PFSK-1 (cell line): ENCODE measurements around the gene SVOPL. TPM values are rescaled to one million over a fixed set of nuclear protein-coding genes. Genes with fewer than 3 reads are reported as not detected.

ENCODE experiments used
- FOXP2 ChIP-seq: optimal IDR thresholded peaks from 2 replicates; pipeline ENCODE3; 2011; ENCODE audit warnings: borderline replicate concordance, control low read depth, inconsistent platforms; ENCODE audit not compliant: insufficient read depth; ENCODE audit errors: extremely low read length, extremely low read depth
- POLR2AphosphoS5 ChIP-seq: IDR thresholded peaks from 2 replicates; pipeline ENCODE4 v1.6.1; 2012; ENCODE audit warnings: low read depth, mild to moderate bottlenecking, control low read depth, low read length, moderate library complexity
- SIN3A ChIP-seq: IDR thresholded peaks from 2 replicates; pipeline ENCODE4 v1.6.1; 2012; ENCODE audit warnings: mild to moderate bottlenecking, low read length, moderate library complexity, borderline replicate concordance; ENCODE audit not compliant: insufficient read depth
- TAF1 ChIP-seq: IDR thresholded peaks from 2 replicates; pipeline ENCODE4 v1.6.1; 2012; ENCODE audit warnings: low read length, control low read depth, borderline replicate concordance; ENCODE audit not compliant: insufficient read depth
- polyA plus RNA-seq: library from polyadenylated mRNA; unstranded; fragments of >200 nt; gene quantifications from one replicate; pipeline ENCODE4 v1.2.1, GENCODE V29; 2012; ENCODE audit warnings: low read depth, missing spikeins; ENCODE audit not compliant: insufficient read length
- TF ChIP-seq, protein P1 (sequence below), 2 experiments: IDR thresholded peaks; 2 replicates each; pipeline versions ENCODE4 v1.6.1 to v1.8.0; 2011 to 2012; ENCODE audit warnings: low read depth in 2 of 2, low read length in 2 of 2, control low read depth in 1 of 2, inconsistent platforms in 1 of 2, mild to moderate bottlenecking in 1 of 2, moderate library complexity in 1 of 2; ENCODE audit not compliant: insufficient read depth in 1 of 2

Gene SVOPL, protein sequence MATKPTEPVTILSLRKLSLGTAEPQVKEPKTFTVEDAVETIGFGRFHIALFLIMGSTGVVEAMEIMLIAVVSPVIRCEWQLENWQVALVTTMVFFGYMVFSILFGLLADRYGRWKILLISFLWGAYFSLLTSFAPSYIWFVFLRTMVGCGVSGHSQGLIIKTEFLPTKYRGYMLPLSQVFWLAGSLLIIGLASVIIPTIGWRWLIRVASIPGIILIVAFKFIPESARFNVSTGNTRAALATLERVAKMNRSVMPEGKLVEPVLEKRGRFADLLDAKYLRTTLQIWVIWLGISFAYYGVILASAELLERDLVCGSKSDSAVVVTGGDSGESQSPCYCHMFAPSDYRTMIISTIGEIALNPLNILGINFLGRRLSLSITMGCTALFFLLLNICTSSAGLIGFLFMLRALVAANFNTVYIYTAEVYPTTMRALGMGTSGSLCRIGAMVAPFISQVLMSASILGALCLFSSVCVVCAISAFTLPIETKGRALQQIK
- polyA plus RNA-seq: not detected

GRCh38 chr7:138700857-138701536 is at the start of gene SVOPL:
TSS of gene SVOPL (minus strand) at chr7:138701362. CDS start at chr7:138679045, 22,317 bp downstream.
- TF ChIP-seq SIN3A (no peak), FOXP2 (no peak), TAF1 (no peak), POLR2AphosphoS5 (no peak)
- TF ChIP-seq, protein P1, sequence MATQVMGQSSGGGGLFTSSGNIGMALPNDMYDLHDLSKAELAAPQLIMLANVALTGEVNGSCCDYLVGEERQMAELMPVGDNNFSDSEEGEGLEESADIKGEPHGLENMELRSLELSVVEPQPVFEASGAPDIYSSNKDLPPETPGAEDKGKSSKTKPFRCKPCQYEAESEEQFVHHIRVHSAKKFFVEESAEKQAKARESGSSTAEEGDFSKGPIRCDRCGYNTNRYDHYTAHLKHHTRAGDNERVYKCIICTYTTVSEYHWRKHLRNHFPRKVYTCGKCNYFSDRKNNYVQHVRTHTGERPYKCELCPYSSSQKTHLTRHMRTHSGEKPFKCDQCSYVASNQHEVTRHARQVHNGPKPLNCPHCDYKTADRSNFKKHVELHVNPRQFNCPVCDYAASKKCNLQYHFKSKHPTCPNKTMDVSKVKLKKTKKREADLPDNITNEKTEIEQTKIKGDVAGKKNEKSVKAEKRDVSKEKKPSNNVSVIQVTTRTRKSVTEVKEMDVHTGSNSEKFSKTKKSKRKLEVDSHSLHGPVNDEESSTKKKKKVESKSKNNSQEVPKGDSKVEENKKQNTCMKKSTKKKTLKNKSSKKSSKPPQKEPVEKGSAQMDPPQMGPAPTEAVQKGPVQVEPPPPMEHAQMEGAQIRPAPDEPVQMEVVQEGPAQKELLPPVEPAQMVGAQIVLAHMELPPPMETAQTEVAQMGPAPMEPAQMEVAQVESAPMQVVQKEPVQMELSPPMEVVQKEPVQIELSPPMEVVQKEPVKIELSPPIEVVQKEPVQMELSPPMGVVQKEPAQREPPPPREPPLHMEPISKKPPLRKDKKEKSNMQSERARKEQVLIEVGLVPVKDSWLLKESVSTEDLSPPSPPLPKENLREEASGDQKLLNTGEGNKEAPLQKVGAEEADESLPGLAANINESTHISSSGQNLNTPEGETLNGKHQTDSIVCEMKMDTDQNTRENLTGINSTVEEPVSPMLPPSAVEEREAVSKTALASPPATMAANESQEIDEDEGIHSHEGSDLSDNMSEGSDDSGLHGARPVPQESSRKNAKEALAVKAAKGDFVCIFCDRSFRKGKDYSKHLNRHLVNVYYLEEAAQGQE (IDR thresholded peaks at IDR 0.05; ENCODE audit: insufficient read depth in 1 of 2, low read depth in 2 of 2, low read length in 2 of 2): no peak

DNA sequence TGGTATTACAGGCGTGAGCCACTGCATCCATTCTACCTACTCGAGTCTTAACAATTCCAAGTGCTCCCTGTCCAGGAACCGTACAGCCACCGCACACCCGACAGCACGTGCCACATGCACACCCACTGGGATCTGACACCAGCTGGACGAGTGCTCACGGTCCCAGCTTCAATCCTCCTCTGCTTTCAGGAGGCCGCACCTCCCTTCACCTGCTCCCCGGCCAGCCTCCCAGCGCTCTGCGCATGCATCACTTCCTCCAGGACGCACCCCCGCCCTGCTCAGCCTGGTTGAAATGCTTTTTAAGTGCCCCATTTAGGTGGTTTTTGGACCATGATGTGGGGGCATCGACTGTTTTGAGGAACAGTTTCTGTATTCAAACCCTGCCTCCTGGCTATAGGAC is 49.3 kb upstream of the SVOPL start:
- TF ChIP-seq, protein P1 (IDR thresholded peaks at IDR 0.05; ENCODE audit: insufficient read depth in 1 of 2, low read depth in 2 of 2, low read length in 2 of 2): no peak
- TF ChIP-seq POLR2AphosphoS5: no peak
- TF ChIP-seq FOXP2: no peak
- TF ChIP-seq SIN3A: no peak
- no peak for TF ChIP-seq TAF1

DNA sequence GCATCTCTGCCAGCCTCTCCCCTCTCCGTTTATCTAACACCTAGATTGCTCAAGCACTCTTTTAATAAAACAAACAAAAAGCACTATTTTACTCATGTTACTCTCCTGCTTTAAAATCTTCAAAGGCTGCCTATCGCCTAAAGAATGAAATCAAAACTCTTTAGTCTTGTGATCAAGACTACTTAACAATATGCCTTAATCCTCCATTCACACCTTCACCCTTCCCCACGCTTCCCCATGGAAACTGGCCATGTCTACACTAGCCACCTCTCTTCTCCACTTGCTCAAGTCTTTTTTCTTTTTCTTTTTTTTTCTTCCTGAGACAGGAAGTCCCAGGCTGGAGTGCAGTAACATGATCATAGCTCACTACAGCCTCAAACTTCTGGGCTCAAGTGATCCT is 48.8 kb upstream of the SVOPL start:
- no peak for TF ChIP-seq TAF1
- TF ChIP-seq, protein P1 (IDR thresholded peaks at IDR 0.05; ENCODE audit: insufficient read depth in 1 of 2, low read depth in 2 of 2, low read length in 2 of 2): no peak
- no peak for TF ChIP-seq POLR2AphosphoS5
- TF ChIP-seq SIN3A: no peak
- TF ChIP-seq FOXP2: no peak

- no peak for TF ChIP-seq TAF1
- TF ChIP-seq SIN3A: no peak
- no peak for TF ChIP-seq POLR2AphosphoS5
- no peak for TF ChIP-seq FOXP2
- TF ChIP-seq, protein P1 (IDR thresholded peaks at IDR 0.05; ENCODE audit: insufficient read depth in 1 of 2, low read depth in 2 of 2, low read length in 2 of 2): no peak
Measured at GRCh38 chr7:138748666-138749065, 47.5 kb upstream of the SVOPL start.

DNA sequence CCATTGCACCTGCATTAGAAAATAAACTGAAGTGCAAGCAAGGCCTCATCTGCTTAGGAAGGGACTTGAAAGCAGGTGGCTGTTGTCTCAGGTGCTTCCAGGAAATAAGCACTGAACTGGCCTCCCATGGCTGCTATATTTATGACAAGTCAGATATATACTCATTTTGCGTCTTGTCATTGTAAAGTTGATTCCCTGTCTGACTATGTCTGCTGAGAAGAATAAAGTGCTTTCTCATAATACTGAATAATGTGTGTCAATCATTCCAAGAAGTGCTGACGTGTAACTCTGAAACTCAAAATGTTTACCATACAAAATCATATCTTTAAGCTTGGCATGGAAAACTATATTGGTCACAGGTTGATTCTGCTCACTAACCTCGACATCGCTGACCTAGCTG is 44.9 kb upstream of the SVOPL start:
- TF ChIP-seq FOXP2 (no peak), POLR2AphosphoS5 (no peak), SIN3A (no peak), TAF1 (no peak)
- TF ChIP-seq, protein P1 (IDR thresholded peaks at IDR 0.05; ENCODE audit: insufficient read depth in 1 of 2, low read depth in 2 of 2, low read length in 2 of 2): no peak
